ENCODE data around the gene TBC1D9B.
"Not testable (repeated sequence)": the region's sequence is repeated elsewhere in the genome, so short reads cannot be mapped to it uniquely, and the experiment has no call there.

The TBC1D9B gene

DNA sequence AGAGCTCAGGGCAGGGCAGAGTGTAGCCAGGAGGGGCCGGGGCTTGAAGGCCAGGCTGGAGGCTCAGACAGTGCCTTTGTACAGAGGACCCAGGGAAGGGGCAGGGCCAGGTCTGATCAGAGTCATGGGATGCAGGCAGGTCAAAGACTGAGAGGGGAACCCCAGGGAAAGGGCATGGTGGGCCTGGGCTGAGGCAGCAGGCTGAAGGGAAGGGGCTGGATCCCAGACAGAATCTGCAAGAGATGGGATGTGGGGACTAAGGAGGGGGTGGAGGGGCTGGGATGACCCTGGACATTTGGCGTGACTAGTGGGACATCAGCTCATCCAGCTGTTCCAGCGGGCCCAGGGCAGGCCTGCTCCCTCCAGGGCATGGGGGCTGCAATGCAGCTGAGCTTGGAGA, 33.6 kb downstream of the TBC1D9B start:
- FAIRE-seq (no peak), DNase-seq (ENCODE audit: insufficient read length, low spot score) (no peak)
- TF ChIP-seq SPI1 (IDR thresholded peaks at IDR 0.05; ENCODE audit: low read depth, low read length) = no peak
- no peak for TF ChIP-seq POU2F2 (IDR thresholded peaks at IDR 0.05; ENCODE audit: low read depth, low read length)
- no peak for TF ChIP-seq TAF1 (IDR thresholded peaks at IDR 0.05; ENCODE audit: low read depth, low read length)
- TF ChIP-seq PAX5 (IDR thresholded peaks at IDR 0.05; ENCODE audit: insufficient read depth, low read length, severe bottlenecking) = no peak
- TF ChIP-seq POLR2AphosphoS5 (IDR thresholded peaks at IDR 0.05; ENCODE audit: low read depth, low read length) = no peak
- TF ChIP-seq POLR2A (IDR thresholded peaks at IDR 0.05; ENCODE audit: low read depth, low read length) = no peak

DNA sequence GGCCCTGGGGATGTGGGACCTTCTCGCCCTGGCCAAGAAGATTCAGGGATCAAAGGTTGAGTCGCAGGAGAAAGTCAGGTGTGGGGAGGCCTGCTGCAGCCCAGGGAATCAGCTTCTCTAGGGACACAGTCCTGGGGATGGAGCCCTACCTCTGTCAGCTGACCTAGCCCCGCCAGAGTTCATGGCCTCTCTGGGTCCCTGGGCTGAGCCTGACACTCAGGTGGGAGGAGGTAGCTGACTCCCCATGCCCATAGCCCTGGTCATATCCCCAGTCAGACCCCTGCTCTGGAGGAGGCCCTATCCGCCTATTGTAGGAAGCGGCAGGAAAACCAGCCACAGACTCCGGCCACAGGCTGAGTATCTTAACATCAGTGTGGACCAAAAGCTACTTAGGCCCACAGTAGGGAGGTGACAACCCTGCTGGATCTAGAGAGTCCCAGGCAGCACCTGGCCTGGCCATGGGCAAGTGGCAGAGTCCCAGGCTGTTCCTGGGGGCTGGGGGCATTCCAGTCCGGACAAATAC, 34.0 kb downstream of the TBC1D9B start:
- TF ChIP-seq SPI1 (IDR thresholded peaks at IDR 0.05; ENCODE audit: low read depth, low read length) (no peak), POU2F2 (IDR thresholded peaks at IDR 0.05; ENCODE audit: low read depth, low read length) (no peak), TAF1 (IDR thresholded peaks at IDR 0.05; ENCODE audit: low read depth, low read length) (no peak), PAX5 (IDR thresholded peaks at IDR 0.05; ENCODE audit: insufficient read depth, low read length, severe bottlenecking) (no peak), POLR2A (IDR thresholded peaks at IDR 0.05; ENCODE audit: low read depth, low read length) (no peak), POLR2AphosphoS5 (IDR thresholded peaks at IDR 0.05; ENCODE audit: low read depth, low read length) (no peak)
- no peak for FAIRE-seq

DNA sequence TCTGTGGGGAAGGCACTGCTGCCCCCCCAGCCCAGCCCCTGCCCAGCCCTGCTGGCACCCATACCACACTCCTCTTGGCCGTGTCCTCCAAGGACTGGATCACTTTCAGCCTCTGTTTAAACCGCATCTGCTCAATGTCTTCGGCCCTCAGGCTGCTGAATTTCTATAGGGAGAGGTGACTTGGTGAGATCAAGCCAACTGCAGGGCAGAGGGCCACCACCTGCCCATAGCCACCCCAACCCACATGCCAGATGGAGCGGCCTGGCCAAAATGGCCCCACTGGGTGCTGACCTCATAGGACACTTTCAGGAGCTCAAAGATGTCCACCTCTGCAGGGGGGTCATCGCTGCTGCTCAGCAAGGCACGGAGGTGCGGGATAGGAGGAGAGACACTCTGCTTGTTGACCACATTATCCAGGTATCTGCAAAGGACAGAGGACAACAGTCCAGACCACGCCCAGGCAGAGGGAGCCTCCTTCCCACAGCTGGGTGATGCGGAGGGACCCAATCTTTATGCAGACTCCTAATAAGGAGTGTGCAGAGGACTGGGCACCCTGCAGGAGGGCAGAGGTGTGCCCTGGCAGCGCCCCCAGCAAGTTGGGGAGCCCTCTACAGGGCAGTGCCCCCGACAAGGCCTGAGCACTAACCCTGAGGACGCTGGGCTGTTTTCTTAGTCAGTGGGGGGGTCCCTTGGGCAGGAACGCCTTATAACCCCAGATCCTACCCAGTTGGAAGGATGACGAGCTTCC, 34.7 kb downstream of the TBC1D9B start:
- FAIRE-seq (no peak), DNase-seq (ENCODE audit: insufficient read length, low spot score) (no peak)
- TF ChIP-seq TAF1 (IDR thresholded peaks at IDR 0.05; ENCODE audit: low read depth, low read length) = no peak

More for the DNA sequence above, 34.0 kb downstream of the TBC1D9B start:
- DNase-seq (ENCODE audit: insufficient read length, low spot score) = no peak

DNA sequence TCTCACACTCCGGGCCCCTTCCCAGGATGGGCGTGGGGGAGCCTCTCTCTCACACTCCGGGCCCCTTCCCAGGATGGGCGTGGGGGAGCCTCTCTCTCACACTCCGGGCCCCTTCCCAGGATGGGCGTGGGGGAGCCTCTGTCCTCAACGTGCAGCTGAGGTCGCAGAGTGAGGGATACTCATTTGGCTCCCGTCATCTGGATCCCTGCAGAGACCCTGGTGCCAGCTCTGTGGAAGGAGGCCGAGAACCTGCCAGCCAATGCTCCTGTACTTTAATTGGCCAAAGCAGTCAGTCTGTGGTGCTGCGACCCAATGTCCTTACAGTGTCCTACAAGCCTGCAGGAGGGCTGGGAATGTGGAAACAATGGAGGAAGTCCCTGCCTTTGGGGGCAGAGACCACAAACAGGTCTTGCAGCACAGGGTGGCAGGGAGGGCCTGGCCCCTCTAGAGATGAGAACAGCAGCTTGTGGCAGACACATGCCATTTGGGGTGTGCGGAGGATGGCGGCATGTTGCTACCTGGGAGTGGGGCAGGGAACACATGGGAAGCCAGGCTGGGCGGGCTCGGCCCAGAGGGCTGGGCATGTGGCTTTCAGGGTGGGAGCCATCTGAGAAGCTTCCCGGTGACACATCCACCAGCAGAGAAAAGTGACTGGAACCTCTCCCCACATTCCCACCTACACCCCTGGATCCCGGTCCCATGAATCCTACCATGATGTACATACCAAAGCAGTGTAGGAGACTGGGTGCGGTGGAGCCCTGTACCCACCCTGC, 35.5 kb downstream of the TBC1D9B start:
- DNase-seq (ENCODE audit: insufficient read length, low spot score) (no peak), FAIRE-seq (no peak)
- TF ChIP-seq POLR2AphosphoS5 (IDR thresholded peaks at IDR 0.05; ENCODE audit: low read depth, low read length) (no peak), TAF1 (IDR thresholded peaks at IDR 0.05; ENCODE audit: low read depth, low read length) (no peak)

DNA sequence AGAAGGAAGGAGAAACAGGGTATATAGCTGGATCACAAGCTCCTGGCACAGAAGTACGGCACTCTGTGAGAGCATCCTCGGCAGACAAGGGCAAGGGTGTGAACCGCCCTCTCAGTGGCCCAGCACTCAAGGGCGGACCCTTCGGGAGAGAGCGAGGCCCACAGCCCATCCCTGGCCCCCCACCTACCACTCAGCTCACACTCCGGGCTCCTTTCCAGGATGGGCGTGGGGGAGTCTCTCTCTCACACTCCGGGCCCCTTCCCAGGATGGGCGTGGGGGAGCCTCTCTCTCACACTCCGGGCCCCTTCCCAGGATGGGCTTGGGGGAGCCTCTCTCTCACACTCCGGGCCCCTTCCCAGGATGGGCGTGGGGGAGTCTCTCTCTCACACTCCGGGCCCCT, 36.2 kb downstream of the TBC1D9B start:
- not testable (repeated sequence) for FAIRE-seq; DNase-seq (ENCODE audit: insufficient read length, low spot score)

DNA sequence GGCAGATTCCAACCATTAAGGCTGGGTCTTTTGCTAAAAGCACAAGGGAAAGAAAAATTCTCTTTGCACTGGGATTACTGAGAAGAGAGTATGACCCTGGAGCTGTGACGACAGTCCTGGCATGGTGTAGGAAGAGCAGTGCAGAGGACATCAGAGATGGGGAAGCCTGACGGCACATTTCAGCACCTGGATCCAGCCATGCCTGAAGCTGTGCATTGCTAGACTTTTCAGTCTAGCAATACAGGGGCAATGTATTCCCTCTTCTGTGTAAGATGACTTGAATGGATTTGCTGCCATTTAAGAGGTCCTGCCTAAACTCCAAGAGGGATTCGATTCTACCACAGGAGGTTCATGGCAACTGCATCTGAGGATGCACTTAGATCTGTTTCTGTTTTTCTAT, 36.7 kb downstream of the TBC1D9B start:
- TF ChIP-seq PAX5 (IDR thresholded peaks at IDR 0.05; ENCODE audit: insufficient read depth, low read length, severe bottlenecking) (no peak), POU2F2 (IDR thresholded peaks at IDR 0.05; ENCODE audit: low read depth, low read length) (no peak), POLR2AphosphoS5 (IDR thresholded peaks at IDR 0.05; ENCODE audit: low read depth, low read length) (no peak), TAF1 (IDR thresholded peaks at IDR 0.05; ENCODE audit: low read depth, low read length) (no peak), POLR2A (IDR thresholded peaks at IDR 0.05; ENCODE audit: low read depth, low read length) (no peak), SPI1 (IDR thresholded peaks at IDR 0.05; ENCODE audit: low read depth, low read length) (no peak)
- FAIRE-seq = no peak
- no peak for DNase-seq (ENCODE audit: insufficient read length, low spot score)

DNA sequence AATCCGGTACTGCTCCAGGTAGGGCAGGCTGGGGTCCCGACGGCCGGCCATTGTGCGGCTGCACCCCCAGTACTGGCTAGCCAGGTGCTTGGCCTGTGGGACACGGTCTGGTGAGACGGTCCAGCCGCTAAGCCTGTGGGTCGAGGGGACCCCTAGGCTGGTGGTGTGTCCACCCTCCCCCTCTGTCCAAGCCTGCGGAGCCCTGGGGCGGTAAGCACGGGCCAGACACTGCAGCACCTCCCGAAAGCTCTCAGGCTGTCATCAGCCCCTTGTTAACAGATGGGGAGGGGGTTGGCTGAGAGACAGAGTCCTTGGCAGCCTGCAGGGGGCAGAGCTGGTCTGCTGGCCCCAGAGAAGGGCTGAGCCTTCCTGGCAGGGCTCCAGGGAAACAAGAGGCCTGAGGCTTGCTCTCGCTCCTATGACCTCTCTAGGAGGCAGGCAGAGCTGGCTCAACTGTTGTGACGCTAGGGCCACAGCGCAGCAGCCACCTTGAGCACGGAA, 37.2 kb downstream of the TBC1D9B start:
- no peak for DNase-seq (ENCODE audit: insufficient read length, low spot score)
- TF ChIP-seq TAF1 (IDR thresholded peaks at IDR 0.05; ENCODE audit: low read depth, low read length) (no peak), PAX5 (IDR thresholded peaks at IDR 0.05; ENCODE audit: insufficient read depth, low read length, severe bottlenecking) (no peak), POLR2A (IDR thresholded peaks at IDR 0.05; ENCODE audit: low read depth, low read length) (no peak), SPI1 (IDR thresholded peaks at IDR 0.05; ENCODE audit: low read depth, low read length) (no peak), POLR2AphosphoS5 (IDR thresholded peaks at IDR 0.05; ENCODE audit: low read depth, low read length) (no peak), POU2F2 (IDR thresholded peaks at IDR 0.05; ENCODE audit: low read depth, low read length) (no peak)
- no peak for FAIRE-seq

DNA sequence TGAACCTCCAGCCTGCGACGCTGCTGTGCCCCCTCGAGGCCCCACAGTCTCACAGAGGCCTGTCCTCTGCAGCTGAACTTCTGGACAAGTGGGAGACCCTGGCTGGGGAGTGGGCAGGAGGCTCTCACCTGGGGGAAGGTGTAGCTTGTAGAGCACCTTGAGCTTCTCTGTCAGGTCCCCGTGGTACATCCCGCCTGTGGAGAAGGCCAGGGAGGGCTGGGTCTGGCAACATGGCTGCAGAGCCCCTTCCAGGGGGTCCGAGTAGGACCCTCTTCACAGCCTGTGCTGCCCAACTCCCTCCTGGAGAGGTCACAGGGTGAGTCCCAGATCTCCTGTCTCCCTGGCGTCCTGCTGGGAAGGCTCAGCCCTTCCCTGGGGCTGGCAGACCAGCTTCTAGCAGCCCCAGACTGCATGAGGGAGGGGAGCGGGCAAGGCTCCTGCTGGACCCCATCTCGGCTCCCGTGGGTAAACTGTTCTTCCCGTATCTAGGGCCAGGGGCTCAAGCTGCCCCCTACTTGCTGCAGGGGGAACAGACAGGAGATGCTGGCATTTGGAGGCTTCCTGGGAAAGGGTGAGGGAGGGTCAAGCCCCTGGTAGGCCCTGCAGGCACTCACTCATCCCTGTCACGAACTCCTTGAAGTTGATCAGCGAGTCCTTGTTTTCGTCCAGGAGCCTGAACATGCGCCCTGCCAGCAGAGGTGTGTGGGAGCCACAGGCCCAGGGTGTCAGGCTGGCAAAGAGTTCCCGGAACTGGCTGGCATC, 37.9 kb downstream of the TBC1D9B start:
- TF ChIP-seq POLR2A (IDR thresholded peaks at IDR 0.05; ENCODE audit: low read depth, low read length) (no peak), PAX5 (IDR thresholded peaks at IDR 0.05; ENCODE audit: insufficient read depth, low read length, severe bottlenecking) (no peak), POLR2AphosphoS5 (IDR thresholded peaks at IDR 0.05; ENCODE audit: low read depth, low read length) (no peak), SPI1 (IDR thresholded peaks at IDR 0.05; ENCODE audit: low read depth, low read length) (no peak), TAF1 (IDR thresholded peaks at IDR 0.05; ENCODE audit: low read depth, low read length) (no peak), POU2F2 (IDR thresholded peaks at IDR 0.05; ENCODE audit: low read depth, low read length) (no peak)
- FAIRE-seq (no peak), DNase-seq (ENCODE audit: insufficient read length, low spot score) (no peak)

DNA sequence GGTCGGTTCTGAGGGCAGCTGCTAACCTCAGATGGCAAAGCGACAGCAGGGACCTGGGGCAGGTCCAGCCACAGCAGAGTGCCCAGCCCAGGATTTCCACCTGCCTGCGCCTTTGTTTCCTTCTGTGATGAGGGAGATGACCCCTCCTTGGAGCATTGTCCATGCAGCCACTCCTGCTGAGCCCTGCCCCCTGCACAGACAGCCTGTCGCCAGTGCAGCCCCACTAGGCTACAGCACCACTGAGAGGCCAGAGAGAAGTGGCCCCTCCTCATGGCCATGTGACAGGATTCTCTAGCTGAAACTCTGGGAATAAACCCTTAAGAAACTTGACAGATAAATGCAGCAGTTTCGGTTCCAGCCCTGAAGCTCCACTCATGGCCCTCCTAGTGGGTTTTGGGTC, 38.6 kb downstream of the TBC1D9B start:
- no peak for DNase-seq (ENCODE audit: insufficient read length, low spot score)
- FAIRE-seq = no peak
- TF ChIP-seq POLR2A (IDR thresholded peaks at IDR 0.05; ENCODE audit: low read depth, low read length) (no peak), SPI1 (IDR thresholded peaks at IDR 0.05; ENCODE audit: low read depth, low read length) (no peak), TAF1 (IDR thresholded peaks at IDR 0.05; ENCODE audit: low read depth, low read length) (no peak), PAX5 (IDR thresholded peaks at IDR 0.05; ENCODE audit: insufficient read depth, low read length, severe bottlenecking) (no peak), POU2F2 (IDR thresholded peaks at IDR 0.05; ENCODE audit: low read depth, low read length) (no peak), POLR2AphosphoS5 (IDR thresholded peaks at IDR 0.05; ENCODE audit: low read depth, low read length) (no peak)
